Transverse colon (tissue), 4 donors: ENCODE data around the gene ODR4.

Experiments
- CTCF ChIP-seq, 5 experiments: fragments of 200-600 bp in 3 of 5; fragments of 450-650 bp in 2 of 5; sonication (generic) in 3 of 5; IDR thresholded peaks; 1 replicate in 2 of 5; 2 replicates in 3 of 5; pipeline ENCODE4 v1.5.1; 2016 to 2017; ENCODE audit warnings: antibody characterized with exemption in 5 of 5, inconsistent platforms in 3 of 5, mild to moderate bottlenecking in 2 of 5, moderate library complexity in 1 of 5
- EP300 ChIP-seq: sonication (generic); formaldehyde crosslinking; IDR thresholded peaks from one replicate; pipeline ENCODE4 v1.6.1; 2017; ENCODE audit warnings: antibody characterized with exemption, low read depth
- POLR2A ChIP-seq: fragments of 450-650 bp; IDR thresholded peaks from one replicate; pipeline ENCODE4 v1.6.1; 2016; ENCODE audit warnings: antibody characterized with exemption, mild to moderate bottlenecking, moderate library complexity
- POLR2AphosphoS5 ChIP-seq, 3 donors: sonication (generic); formaldehyde crosslinking; IDR thresholded peaks; one replicate each; pipeline ENCODE4 v1.6.1; 2016; ENCODE audit warnings: antibody characterized with exemption in 3 of 3

GRCh38 chr1:186440584-186440983 is 64.9 kb downstream of the ODR4 start:
- TF ChIP-seq CTCF (IDR thresholded peaks at IDR 0.05): no peak
- TF ChIP-seq POLR2A: no peak
- no peak for TF ChIP-seq POLR2AphosphoS5 (IDR thresholded peaks at IDR 0.05)
- no peak for TF ChIP-seq EP300
